GM21786 (cell line): ENCODE results near the gene KHK.
"Not testable (repeated sequence)": the region's sequence is repeated elsewhere in the genome, so short reads cannot be mapped to it uniquely, and the experiment has no call there.

ENCODE experiments used
- ATAC-seq: cut with Tn5 transposase; IDR thresholded peaks from one replicate; pipeline ENCODE4 v1.9.1; 2021; ENCODE audit not compliant: unreplicated experiment

KHK gene

GRCh38 chr2:27095745-27096651 is 9.4 kb downstream of the KHK start:
- no peak for ATAC-seq

- ATAC-seq: no peak
Observed at GRCh38 chr2:27096748-27097297, 10.3 kb downstream of the KHK start.

GRCh38 chr2:27097341-27097740 is 10.8 kb downstream of the KHK start:
- ATAC-seq: no peak

- no peak for ATAC-seq
Observed at GRCh38 chr2:27099334-27099955, 12.9 kb downstream of the KHK start.

GRCh38 chr2:27100036-27100435 is 13.5 kb downstream of the KHK start:
- ATAC-seq: no peak

GRCh38 chr2:27102329-27102728 is 15.8 kb downstream of the KHK start:
- no peak for ATAC-seq

GRCh38 chr2:27105981-27106380 is 19.4 kb downstream of the KHK start:
- no peak for ATAC-seq

GRCh38 chr2:27108221-27108620 is 21.6 kb downstream of the KHK start:
- no peak for ATAC-seq

GRCh38 chr2:27109083-27109482 is 22.5 kb downstream of the KHK start:
- ATAC-seq: no peak

GRCh38 chr2:27110603-27111352 is 24.2 kb downstream of the KHK start:
- not testable (repeated sequence) for ATAC-seq

GRCh38 chr2:27111392-27112078 is 25.0 kb downstream of the KHK start:
- ATAC-seq: not testable (repeated sequence)

GRCh38 chr2:27115519-27115918 is 28.9 kb downstream of the KHK start:
- ATAC-seq: no peak

GRCh38 chr2:27117995-27118524 is 31.5 kb downstream of the KHK start:
- ATAC-seq: no peak

- no peak for ATAC-seq
Observed at GRCh38 chr2:27118525-27119329, 32.2 kb downstream of the KHK start, which contains the start of gene CGREF1. CGREF1 (minus strand) TSS chr2:27119128; CDS start chr2:27104366, 14,762 bp downstream.

- not testable (repeated sequence) for ATAC-seq
Observed at GRCh38 chr2:27119330-27119670, 32.7 kb downstream of the KHK start.

GRCh38 chr2:27121906-27122305 is 35.3 kb downstream of the KHK start:
- no peak for ATAC-seq

GRCh38 chr2:27122791-27123190 is 36.2 kb downstream of the KHK start:
- ATAC-seq: no peak

GRCh38 chr2:27123302-27124150 is 37.0 kb downstream of the KHK start, which contains the start of gene ABHD1:
ABHD1 (plus strand) TSS chr2:27123815; CDS start chr2:27123949, 134 bp downstream.
- peak; percentile 70 for ATAC-seq

GRCh38 chr2:27125104-27125503 is 38.5 kb downstream of the KHK start:
- ATAC-seq: no peak
